A549 (cell line): ENCODE data around the gene IL17RC.

Source experiments
- CTCF ChIP-seq: fragments of >200 bp; sonication (Bioruptor Twin); formaldehyde crosslinking; IDR thresholded peaks from 3 replicates; pipeline ENCODE4 v1.5.1; 2016
- KDM1A ChIP-seq: fragments of 200-600 bp; sonication (generic); IDR thresholded peaks from 2 replicates; pipeline ENCODE4 v1.6.1; 2016; ENCODE audit warnings: low read depth, mild to moderate bottlenecking
- POLR2A ChIP-seq: IDR thresholded peaks from 2 replicates; pipeline ENCODE4 v1.6.1; 2012; ENCODE audit warnings: mild to moderate bottlenecking, low read length
- RAD21 ChIP-seq, 2 experiments: fragments of >200 bp in 1 of 2; sonication (Bioruptor Twin) in 1 of 2; formaldehyde crosslinking in 1 of 2; IDR thresholded peaks in 1 of 2; conservative IDR thresholded peaks in 1 of 2; 2 replicates in 1 of 2; 3 replicates in 1 of 2; pipeline ENCODE4 v1.6.1; 2012 to 2018; ENCODE audit warnings: inconsistent platforms in 1 of 2
- RFX5 ChIP-seq: fragments of 450-650 bp; IDR thresholded peaks from 2 replicates; pipeline ENCODE4 v1.7.1; 2014; ENCODE audit warnings: antibody characterized with exemption, mild to moderate bottlenecking, moderate library complexity
- USF2 ChIP-seq: fragments of 450-650 bp; IDR thresholded peaks from 2 replicates; pipeline ENCODE4 v1.6.1; 2014; ENCODE audit warnings: antibody characterized with exemption
- TF ChIP-seq, protein P1 (sequence below): fragments of 200-600 bp; sonication (generic); IDR thresholded peaks from 2 replicates; pipeline ENCODE4 v1.6.1; 2016; ENCODE audit warnings: antibody characterized with exemption, mild to moderate bottlenecking, moderate library complexity

- TF ChIP-seq USF2 (no peak), CTCF (no peak), POLR2A (no peak), RFX5 (no peak), RAD21 (conservative IDR thresholded peaks at IDR 0.05 in 1 of 2, IDR thresholded peaks at IDR 0.05 in 1 of 2) (no peak), KDM1A (no peak)
- TF ChIP-seq, protein P1, sequence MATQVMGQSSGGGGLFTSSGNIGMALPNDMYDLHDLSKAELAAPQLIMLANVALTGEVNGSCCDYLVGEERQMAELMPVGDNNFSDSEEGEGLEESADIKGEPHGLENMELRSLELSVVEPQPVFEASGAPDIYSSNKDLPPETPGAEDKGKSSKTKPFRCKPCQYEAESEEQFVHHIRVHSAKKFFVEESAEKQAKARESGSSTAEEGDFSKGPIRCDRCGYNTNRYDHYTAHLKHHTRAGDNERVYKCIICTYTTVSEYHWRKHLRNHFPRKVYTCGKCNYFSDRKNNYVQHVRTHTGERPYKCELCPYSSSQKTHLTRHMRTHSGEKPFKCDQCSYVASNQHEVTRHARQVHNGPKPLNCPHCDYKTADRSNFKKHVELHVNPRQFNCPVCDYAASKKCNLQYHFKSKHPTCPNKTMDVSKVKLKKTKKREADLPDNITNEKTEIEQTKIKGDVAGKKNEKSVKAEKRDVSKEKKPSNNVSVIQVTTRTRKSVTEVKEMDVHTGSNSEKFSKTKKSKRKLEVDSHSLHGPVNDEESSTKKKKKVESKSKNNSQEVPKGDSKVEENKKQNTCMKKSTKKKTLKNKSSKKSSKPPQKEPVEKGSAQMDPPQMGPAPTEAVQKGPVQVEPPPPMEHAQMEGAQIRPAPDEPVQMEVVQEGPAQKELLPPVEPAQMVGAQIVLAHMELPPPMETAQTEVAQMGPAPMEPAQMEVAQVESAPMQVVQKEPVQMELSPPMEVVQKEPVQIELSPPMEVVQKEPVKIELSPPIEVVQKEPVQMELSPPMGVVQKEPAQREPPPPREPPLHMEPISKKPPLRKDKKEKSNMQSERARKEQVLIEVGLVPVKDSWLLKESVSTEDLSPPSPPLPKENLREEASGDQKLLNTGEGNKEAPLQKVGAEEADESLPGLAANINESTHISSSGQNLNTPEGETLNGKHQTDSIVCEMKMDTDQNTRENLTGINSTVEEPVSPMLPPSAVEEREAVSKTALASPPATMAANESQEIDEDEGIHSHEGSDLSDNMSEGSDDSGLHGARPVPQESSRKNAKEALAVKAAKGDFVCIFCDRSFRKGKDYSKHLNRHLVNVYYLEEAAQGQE, result no peak
Observed at GRCh38 chr3:9881441-9881840, 35.5 kb upstream of the IL17RC start.
